Bronchial epithelial cell (primary cell): ENCODE measurements around the gene PIM3. TPM values are rescaled to one million over a fixed set of nuclear protein-coding genes. Genes with fewer than 3 reads are reported as not detected.

ENCODE experiments used
- DNase-seq: peaks from one replicate; pipeline ENCODE4 v3.0.0-alpha.2; 2010; ENCODE audit warnings: low read depth
- FAIRE-seq: peaks from 2 replicates; lab custom pipeline; 2011; peaks lifted over from hg19 to GRCh38; lab: Jason Lieb, UNC
- H3K27me3 ChIP-seq: 2 replicates; pipeline ENCODE4 v1.5.1; 2011; ENCODE audit warnings: low read length; ENCODE audit not compliant: control insufficient read depth, insufficient read depth
- H3K36me3 ChIP-seq: 2 replicates; pipeline ENCODE4 v1.5.1; 2011; ENCODE audit warnings: low read length; ENCODE audit not compliant: control insufficient read depth, insufficient read depth
- H3K4me3 ChIP-seq: 2 replicates; pipeline ENCODE4 v1.5.1; 2011; ENCODE audit warnings: mild to moderate bottlenecking, low read depth, low read length, control low read depth
- CTCF ChIP-seq: IDR thresholded peaks from 2 replicates; pipeline ENCODE4 v1.5.1; 2011; ENCODE audit warnings: mild to moderate bottlenecking, moderate library complexity, low read length, control low read depth, inconsistent platforms; ENCODE audit not compliant: insufficient read depth, severe bottlenecking
- total RNA-seq: library from RNA; depleted of rRNA; stranded (reverse); fragments of >200 nt; gene quantifications from 2 replicates; pipeline ENCODE4 v1.2.1, GENCODE V29; 2014

The PIM3 gene
- total RNA-seq, 1 donor from 2014 or later, result 67.1 TPM

- Histone ChIP-seq H3K27me3 (no peaks in the 10 kb centered on the region), H3K4me3 (no peak overlapping the region), H3K36me3 (peaks cover 7% of the 10 kb centered on the region)
- FAIRE-seq (no peak), DNase-seq (no peak)
- TF ChIP-seq CTCF, result no peak
These were observed 45.0 kb upstream of the PIM3 start for GRCh38 chr22:49915610-49916009.

GRCh38 chr22:49916831-49917230, 43.7 kb upstream of the PIM3 start:
- Histone ChIP-seq H3K27me3 (no peaks in the 10 kb centered on the region), H3K36me3 (peaks cover 8% of the 10 kb centered on the region), H3K4me3 (no peak overlapping the region)
- DNase-seq (no peak), FAIRE-seq (no peak)
- no peak for TF ChIP-seq CTCF

GRCh38 chr22:49917974-49918910, 42.3 kb upstream of the PIM3 start, which contains the start of the genes ALG12 and CRELD2:
Gene ALG12 (minus strand): TSS chr22:49918438. CDS start chr22:49913765, 4,673 bp downstream.
Gene CRELD2 (plus strand): TSS chr22:49918634. CDS start chr22:49918770, 136 bp downstream.
- Histone ChIP-seq H3K4me3 (peak within 1 kb of the TSS; percentile 84), H3K36me3 (peaks cover 2% of the 10 kb centered on the region), H3K27me3 (no peaks in the 10 kb centered on the region)
- TF ChIP-seq CTCF, result no peak
- no peak for FAIRE-seq
- peak; percentile 82 for DNase-seq

GRCh38 chr22:49918911-49919881, 41.4 kb upstream of the PIM3 start:
- no peak for TF ChIP-seq CTCF

GRCh38 chr22:49920859-49921258, 39.7 kb upstream of the PIM3 start:
- no peak for FAIRE-seq
- Histone ChIP-seq H3K36me3 (peaks cover 9% of the 10 kb centered on the region), H3K4me3 (no peak overlapping the region), H3K27me3 (no peaks in the 10 kb centered on the region)
- TF ChIP-seq CTCF, result no peak
- DNase-seq, result no peak

More at GRCh38 chr22:49918911-49919881, 41.4 kb upstream of the PIM3 start:
- Histone ChIP-seq H3K27me3 (no peaks in the 10 kb centered on the region), H3K4me3 (peak overlapping the region; percentile 84), H3K36me3 (peaks cover 5% of the 10 kb centered on the region)
- DNase-seq (no peak), FAIRE-seq (no peak)
